NB4 (cell line): ENCODE results near the gene ZC3H13.

Experiments used
- DNase-seq: peaks from one replicate; pipeline ENCODE4 v3.0.0; 2010; ENCODE audit warnings: low read depth
- H3K4me3 ChIP-seq: one replicate; pipeline ENCODE4 v1.5.1; 2011; ENCODE audit warnings: mild to moderate bottlenecking, low read depth, low read length, moderate library complexity
- MYC ChIP-seq: IDR thresholded peaks from 2 replicates; pipeline ENCODE4 v1.6.1; 2011; ENCODE audit warnings: low read depth, low read length
- POLR2A ChIP-seq: IDR thresholded peaks from 2 replicates; pipeline ENCODE4 v1.6.1; 2011; ENCODE audit warnings: mild to moderate bottlenecking; ENCODE audit not compliant: insufficient read length; ENCODE audit errors: extremely low read depth
- TF ChIP-seq, protein P1 (sequence below): IDR thresholded peaks from 2 replicates; pipeline ENCODE4 v1.6.1; 2011; ENCODE audit warnings: low read depth, low read length
- TF ChIP-seq, protein P2 (sequence below): IDR thresholded peaks from one replicate; pipeline ENCODE4 v1.5.1; 2012; ENCODE audit warnings: low read depth, low read length

Gene ZC3H13

GRCh38 chr13:46086985-46087384 is 34.4 kb upstream of the ZC3H13 start:
- DNase-seq, result no peak
- TF ChIP-seq, protein P1, sequence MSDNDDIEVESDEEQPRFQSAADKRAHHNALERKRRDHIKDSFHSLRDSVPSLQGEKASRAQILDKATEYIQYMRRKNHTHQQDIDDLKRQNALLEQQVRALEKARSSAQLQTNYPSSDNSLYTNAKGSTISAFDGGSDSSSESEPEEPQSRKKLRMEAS, result no peak
- TF ChIP-seq MYC, result no peak
- TF ChIP-seq, protein P2, sequence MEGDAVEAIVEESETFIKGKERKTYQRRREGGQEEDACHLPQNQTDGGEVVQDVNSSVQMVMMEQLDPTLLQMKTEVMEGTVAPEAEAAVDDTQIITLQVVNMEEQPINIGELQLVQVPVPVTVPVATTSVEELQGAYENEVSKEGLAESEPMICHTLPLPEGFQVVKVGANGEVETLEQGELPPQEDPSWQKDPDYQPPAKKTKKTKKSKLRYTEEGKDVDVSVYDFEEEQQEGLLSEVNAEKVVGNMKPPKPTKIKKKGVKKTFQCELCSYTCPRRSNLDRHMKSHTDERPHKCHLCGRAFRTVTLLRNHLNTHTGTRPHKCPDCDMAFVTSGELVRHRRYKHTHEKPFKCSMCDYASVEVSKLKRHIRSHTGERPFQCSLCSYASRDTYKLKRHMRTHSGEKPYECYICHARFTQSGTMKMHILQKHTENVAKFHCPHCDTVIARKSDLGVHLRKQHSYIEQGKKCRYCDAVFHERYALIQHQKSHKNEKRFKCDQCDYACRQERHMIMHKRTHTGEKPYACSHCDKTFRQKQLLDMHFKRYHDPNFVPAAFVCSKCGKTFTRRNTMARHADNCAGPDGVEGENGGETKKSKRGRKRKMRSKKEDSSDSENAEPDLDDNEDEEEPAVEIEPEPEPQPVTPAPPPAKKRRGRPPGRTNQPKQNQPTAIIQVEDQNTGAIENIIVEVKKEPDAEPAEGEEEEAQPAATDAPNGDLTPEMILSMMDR, result no peak
- TF ChIP-seq POLR2A, result no peak
- H3K4me3 ChIP-seq, result no peak overlapping the region

DNA sequence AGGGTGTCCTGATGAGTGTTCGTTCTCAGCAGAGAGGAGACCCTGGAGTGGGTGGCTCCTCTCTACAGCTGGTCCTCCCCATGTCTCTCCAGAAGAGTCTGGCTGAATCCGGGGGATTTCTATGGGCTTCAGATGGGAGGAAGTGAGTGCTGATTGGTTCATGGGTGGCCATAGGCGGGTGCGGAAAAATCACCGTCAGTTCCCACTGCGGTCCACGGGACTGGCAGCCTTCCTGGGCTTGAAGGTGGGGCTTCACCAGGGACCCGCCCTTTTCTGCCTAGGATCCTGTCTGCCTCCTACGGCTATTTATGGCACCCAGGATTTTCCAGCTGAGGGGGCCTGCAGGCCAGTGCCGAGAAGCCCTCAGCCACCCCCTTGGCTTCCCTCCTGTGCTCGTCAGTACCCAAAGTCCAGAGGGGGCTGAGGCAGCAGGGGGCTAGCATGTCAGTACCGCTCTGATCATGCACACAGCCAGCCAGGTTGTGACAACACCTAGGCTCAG is 33.9 kb upstream of the ZC3H13 start:
- TF ChIP-seq MYC (no peak), POLR2A (no peak)
- TF ChIP-seq, protein P2, result no peak
- TF ChIP-seq, protein P1, result no peak
- no peak overlapping the region for H3K4me3 ChIP-seq
- DNase-seq, result no peak

- no peak overlapping the region for H3K4me3 ChIP-seq
- no peak for DNase-seq
- TF ChIP-seq MYC (no peak), POLR2A (no peak)
- TF ChIP-seq, protein P2, result no peak
- TF ChIP-seq, protein P1, result no peak
Observed at GRCh38 chr13:46085737-46086136, 33.2 kb upstream of the ZC3H13 start.

- no peak for DNase-seq
- H3K4me3 ChIP-seq, result no peak overlapping the region
- TF ChIP-seq MYC, result no peak
- TF ChIP-seq, protein P1, result no peak
- no peak for TF ChIP-seq POLR2A
- TF ChIP-seq, protein P2, result no peak
Observed at GRCh38 chr13:46082324-46082723, 29.8 kb upstream of the ZC3H13 start.

- no peak for DNase-seq
- TF ChIP-seq, protein P2, result no peak
- TF ChIP-seq MYC, result no peak
- TF ChIP-seq, protein P1, result no peak
- TF ChIP-seq POLR2A, result no peak
- no peak overlapping the region for H3K4me3 ChIP-seq
Observed at GRCh38 chr13:46079770-46080169, 27.2 kb upstream of the ZC3H13 start.
